Spinal cord (tissue), 10 donors: ENCODE measurements around the gene FFAR2. TPM values are rescaled to one million over a fixed set of nuclear protein-coding genes. Genes with fewer than 3 reads are reported as not detected.
"Not testable (repeated sequence)": the region's sequence is repeated elsewhere in the genome, so short reads cannot be mapped to it uniquely, and the experiment has no call there.

Experiments
- DNase-seq, 6 donors: peaks; one replicate each; pipeline versions ENCODE4 v3.0.0 to v3.0.0-alpha.2; 2013 to 2015; ENCODE audit warnings: low spot score in 6 of 6, low read depth in 4 of 6
- H3K27ac ChIP-seq: one replicate; pipeline ENCODE4 v1.5.1; 2013; ENCODE audit warnings: low read depth, low read length, control low read depth
- H3K27me3 ChIP-seq: one replicate; pipeline ENCODE4 v1.6.1; 2013; ENCODE audit warnings: low read length; ENCODE audit not compliant: control insufficient read depth, insufficient read depth
- H3K36me3 ChIP-seq: one replicate; pipeline ENCODE4 v1.6.1; 2013; ENCODE audit warnings: low read length; ENCODE audit not compliant: control insufficient read depth, insufficient read depth
- H3K4me1 ChIP-seq: one replicate; pipeline ENCODE4 v1.6.1; 2013; ENCODE audit warnings: low read length; ENCODE audit not compliant: control insufficient read depth, insufficient read depth
- H3K4me3 ChIP-seq: one replicate; pipeline ENCODE4 v1.5.1; 2013; ENCODE audit warnings: low read depth, low read length, control low read depth
- H3K9me3 ChIP-seq: one replicate; pipeline ENCODE4 v1.6.1; 2013; ENCODE audit warnings: low read length; ENCODE audit not compliant: control insufficient read depth, insufficient read depth
- WGBS: methylation state at CpG from one replicate; pipeline ENCODE4 v1.1.5; 2013; ENCODE audit warnings: missing lambda C conversion rate; ENCODE audit not compliant: insufficient coverage; 5-methylcytosine and 5-hydroxymethylcytosine counted together
- long read RNA-seq, 4 donors: transcript quantifications; one replicate each; lab custom pipeline, GENCODE V29; 2026
- polyA plus RNA-seq, 2 donors: library from polyadenylated mRNA; unstranded; fragments of 120-200 nt; gene quantifications; one replicate each; pipeline ENCODE4 v1.2.1, GENCODE V29; 2013; ENCODE audit not compliant: insufficient read length in 2 of 2
- total RNA-seq, 2 donors: library from RNA; depleted of rRNA in 1 of 2; stranded (reverse); fragments of 120-200 nt in 1 of 2; fragments of >200 nt in 1 of 2; gene quantifications; one replicate each; pipeline versions ENCODE4 v1.2.3 to v1.2.4, GENCODE V29; 2013 to 2014
- donor health status: healthy.

Gene FFAR2
- total RNA-seq, result under 1 TPM; 0.11 to 0.69 TPM
- polyA plus RNA-seq, result under 1 TPM; 0.29 to 0.50 TPM
- long read RNA-seq, donor 1, result 0 reads
- long read RNA-seq, donor 2, partial matches to known transcripts, result 0 of 1 reads
- long read RNA-seq, donor 2, other reads (novel, unspliced or antisense), result 0 of 1 reads
- long read RNA-seq, donor 3, result 0 reads
- long read RNA-seq, donor 4, result 0 reads

GRCh38 chr19:35447606-35448469 is at the start of gene FFAR2:
Gene FFAR2, plus strand, starts transcription at chr19:35448257. Its CDS starts 1,458 bp downstream, at chr19:35449715.
- Histone ChIP-seq H3K27ac (no peak within 1 kb of the TSS), H3K9me3 (no peaks in the 10 kb centered on the region), H3K36me3 (no peaks in the 10 kb centered on the region), H3K27me3 (peaks cover 4% of the 10 kb centered on the region), H3K4me1 (no peaks in the 10 kb centered on the region), H3K4me3 (no peak within 1 kb of the TSS)
- no peak for DNase-seq
- 78% methylated on average over 9 of the region's 12 CpGs for WGBS

- DNase-seq, result no peak
- no peaks in the 10 kb centered on the region for H3K9me3 ChIP-seq
- H3K4me3 ChIP-seq, result no peak overlapping the region
- H3K27ac ChIP-seq, result no peak overlapping the region
- no peaks in the 10 kb centered on the region for H3K36me3 ChIP-seq
- peaks cover 8% of the 10 kb centered on the region for H3K4me1 ChIP-seq
- WGBS, result 91% methylated on average over 8 of the region's 12 CpGs
- H3K27me3 ChIP-seq, result no peaks in the 10 kb centered on the region
Observed at GRCh38 chr19:35398570-35398969, 49.5 kb upstream of the FFAR2 start.

- no CpG with 5 or more reads among the region's 4 CpGs for WGBS
- DNase-seq, result no peak
- no peak overlapping the region for H3K4me3 ChIP-seq
- H3K27me3 ChIP-seq, result no peaks in the 10 kb centered on the region
- no peaks in the 10 kb centered on the region for H3K9me3 ChIP-seq
- H3K36me3 ChIP-seq, result no peaks in the 10 kb centered on the region
- peaks cover 8% of the 10 kb centered on the region for H3K4me1 ChIP-seq
- no peak overlapping the region for H3K27ac ChIP-seq
Observed at GRCh38 chr19:35399231-35399630, 48.8 kb upstream of the FFAR2 start.

GRCh38 chr19:35399948-35400772 is 47.9 kb upstream of the FFAR2 start:
- WGBS, result 71% methylated on average over 6 of the region's 10 CpGs
- Histone ChIP-seq H3K4me3 (no peak overlapping the region), H3K9me3 (no peaks in the 10 kb centered on the region)

GRCh38 chr19:35400773-35401100 is 47.3 kb upstream of the FFAR2 start:
- WGBS, result 93% methylated on average over 6 of the region's 7 CpGs
- Histone ChIP-seq H3K36me3 (no peaks in the 10 kb centered on the region), H3K9me3 (no peaks in the 10 kb centered on the region), H3K4me1 (peaks cover 5% of the 10 kb centered on the region), H3K27ac (no peak overlapping the region), H3K27me3 (no peaks in the 10 kb centered on the region), H3K4me3 (no peak overlapping the region)
- DNase-seq, result no peak

More at GRCh38 chr19:35399948-35400772, 47.9 kb upstream of the FFAR2 start:
- Histone ChIP-seq H3K4me1 (peaks cover 8% of the 10 kb centered on the region), H3K27ac (no peak overlapping the region), H3K27me3 (no peaks in the 10 kb centered on the region), H3K36me3 (no peaks in the 10 kb centered on the region)
- DNase-seq, result no peak

- WGBS, result 97% methylated on average over 6 of the region's 9 CpGs
- not testable (repeated sequence) for H3K4me1 ChIP-seq, H3K27ac ChIP-seq, DNase-seq, H3K4me3 ChIP-seq, H3K36me3 ChIP-seq, H3K27me3 ChIP-seq, H3K9me3 ChIP-seq
Observed at GRCh38 chr19:35401416-35401815, 46.6 kb upstream of the FFAR2 start.

GRCh38 chr19:35403116-35403760 is 44.8 kb upstream of the FFAR2 start:
- no peak overlapping the region for H3K4me3 ChIP-seq
- peaks cover 2% of the 10 kb centered on the region for H3K27me3 ChIP-seq
- no peaks in the 10 kb centered on the region for H3K4me1 ChIP-seq
- WGBS, result 84% methylated on average over 7 of the region's 8 CpGs
- no peaks in the 10 kb centered on the region for H3K36me3 ChIP-seq
- no peaks in the 10 kb centered on the region for H3K9me3 ChIP-seq
- DNase-seq, result no peak
- no peak overlapping the region for H3K27ac ChIP-seq

- 72% methylated on average over 7 of the region's 11 CpGs for WGBS
- Histone ChIP-seq H3K9me3 (no peaks in the 10 kb centered on the region), H3K4me1 (no peaks in the 10 kb centered on the region), H3K27ac (no peak overlapping the region), H3K27me3 (peaks cover 2% of the 10 kb centered on the region), H3K36me3 (no peaks in the 10 kb centered on the region), H3K4me3 (no peak overlapping the region)
- no peak for DNase-seq
Observed at GRCh38 chr19:35404879-35405622, 43.0 kb upstream of the FFAR2 start.

- no peak for DNase-seq
- no peak overlapping the region for H3K27ac ChIP-seq
- H3K27me3 ChIP-seq, result peaks cover 2% of the 10 kb centered on the region
- no peaks in the 10 kb centered on the region for H3K4me1 ChIP-seq
- no peaks in the 10 kb centered on the region for H3K36me3 ChIP-seq
- H3K4me3 ChIP-seq, result no peak overlapping the region
- H3K9me3 ChIP-seq, result no peaks in the 10 kb centered on the region
- WGBS, result 81% methylated on average over 6 of the region's 6 CpGs
Observed at GRCh38 chr19:35407619-35408018, 40.4 kb upstream of the FFAR2 start.
